ENCODE data around the gene PCDHA3. TPM values are rescaled to one million over a fixed set of nuclear protein-coding genes. Genes with fewer than 3 reads are reported as not detected.
"Not testable (repeated sequence)": the region's sequence is repeated elsewhere in the genome, so short reads cannot be mapped to it uniquely, and the experiment has no call there.

The PCDHA3 gene
- total and polyA plus RNA-seq, 2 experiments from 2014 or later, result 0.12 to 1.1 TPM

GRCh38 chr5:140849831-140850634, 49.2 kb downstream of the PCDHA3 start:
- not testable (repeated sequence) for H3K9me3 ChIP-seq (ENCODE audit: low read depth); H3K27ac ChIP-seq; H3K4me2 ChIP-seq; H3K27me3 ChIP-seq; H4K20me1 ChIP-seq (ENCODE audit: insufficient read depth, poor library complexity, severe bottlenecking); H3K9me2 ChIP-seq (replicated peaks; ENCODE audit: insufficient read depth); H3K79me2 ChIP-seq; H2AFZ ChIP-seq; DNase-seq (ENCODE audit: low spot score); H3K36me3 ChIP-seq (replicated peaks; ENCODE audit: insufficient read depth, low read depth); H3K4me3 ChIP-seq; H3K4me1 ChIP-seq (ENCODE audit: insufficient read depth)
- WGBS (ENCODE audit: low lambda C conversion rate, missing lambda C conversion rate), result over 99% methylated on average over 95 of the region's 101 CpGs

Other genes starting within 250 kb of the PCDHA3 start
- gene SRA1, start 243.6 kb upstream of the PCDHA3 start, total RNA-seq, result 24.4 and 26.5 TPM in 2 replicates
- 66.4 and 66.6 TPM in 2 replicates for gene SRA1, start 243.6 kb upstream of the PCDHA3 start, polyA plus RNA-seq
- gene APBB3, start 236.5 kb upstream of the PCDHA3 start, total RNA-seq, result 19.5 and 21.0 TPM in 2 replicates
- gene APBB3, start 236.5 kb upstream of the PCDHA3 start, polyA plus RNA-seq, result 41.5 and 51.5 TPM in 2 replicates
- 29.2 and 34.1 TPM in 2 replicates for gene SLC35A4, start 236.2 kb upstream of the PCDHA3 start, total RNA-seq
- gene SLC35A4, start 236.2 kb upstream of the PCDHA3 start, polyA plus RNA-seq, result 70.4 and 81.0 TPM in 2 replicates
- gene CD14, start 167.9 kb upstream of the PCDHA3 start, total RNA-seq, result 0.84 and 2.3 TPM in 2 replicates
- 0.45 and 1.9 TPM in 2 replicates for gene CD14, start 167.9 kb upstream of the PCDHA3 start, polyA plus RNA-seq
- gene TMCO6, start 161.6 kb upstream of the PCDHA3 start, total RNA-seq, result 10.0 and 25.8 TPM in 2 replicates
- gene TMCO6, start 161.6 kb upstream of the PCDHA3 start, polyA plus RNA-seq, result 9.3 and 13.1 TPM in 2 replicates
- gene NDUFA2, start 153.4 kb upstream of the PCDHA3 start, total RNA-seq, result 82.7 and 82.9 TPM in 2 replicates
- 161 and 182 TPM in 2 replicates for gene NDUFA2, start 153.4 kb upstream of the PCDHA3 start, polyA plus RNA-seq
- 68.7 and 72.2 TPM in 2 replicates for gene IK, start 153.2 kb upstream of the PCDHA3 start, total RNA-seq
- gene IK, start 153.2 kb upstream of the PCDHA3 start, polyA plus RNA-seq, result 75.0 and 83.2 TPM in 2 replicates
- 21.2 and 21.4 TPM in 2 replicates for gene WDR55, start 136.2 kb upstream of the PCDHA3 start, total RNA-seq
- gene WDR55, start 136.2 kb upstream of the PCDHA3 start, polyA plus RNA-seq, result 23.0 and 25.6 TPM in 2 replicates
- gene DND1, start 127.5 kb upstream of the PCDHA3 start, total RNA-seq, result 0.36 and 1.3 TPM in 2 replicates
- gene DND1, start 127.5 kb upstream of the PCDHA3 start, polyA plus RNA-seq, result 0.52 and 0.85 TPM in 2 replicates
- 40.0 and 41.1 TPM in 2 replicates for gene HARS1, start 109.7 kb upstream of the PCDHA3 start, total RNA-seq
- gene HARS1, start 109.7 kb upstream of the PCDHA3 start, polyA plus RNA-seq, result 56.6 and 58.8 TPM in 2 replicates
- 22.8 and 26.9 TPM in 2 replicates for gene HARS2, start 109.6 kb upstream of the PCDHA3 start, total RNA-seq
- gene HARS2, start 109.6 kb upstream of the PCDHA3 start, polyA plus RNA-seq, result 28.6 and 32.3 TPM in 2 replicates
- 37.7 and 40.9 TPM in 2 replicates for gene ZMAT2, start 100.6 kb upstream of the PCDHA3 start, total RNA-seq
- 29.5 and 47.6 TPM in 2 replicates for gene ZMAT2, start 100.6 kb upstream of the PCDHA3 start, polyA plus RNA-seq
- gene PCDHA1, start 14.9 kb upstream of the PCDHA3 start, total RNA-seq, result 0.04 TPM in 1 of 2 replicates, not detected in the other
- not detected in 2 replicates for gene PCDHA1, start 14.9 kb upstream of the PCDHA3 start, polyA plus RNA-seq
- 2.3 and 3.9 TPM in 2 replicates for gene PCDHA2, start 6.2 kb upstream of the PCDHA3 start, total RNA-seq
- 2.0 and 2.6 TPM in 2 replicates for gene PCDHA2, start 6.2 kb upstream of the PCDHA3 start, polyA plus RNA-seq
- 25.2 and 30.0 TPM in 2 replicates for gene PCDHA4, start 6.0 kb downstream of the PCDHA3 start, total RNA-seq
- gene PCDHA4, start 6.0 kb downstream of the PCDHA3 start, polyA plus RNA-seq, result 9.1 and 12.3 TPM in 2 replicates
- 2.2 and 2.5 TPM in 2 replicates for gene PCDHA5, start 20.6 kb downstream of the PCDHA3 start, total RNA-seq
- gene PCDHA5, start 20.6 kb downstream of the PCDHA3 start, polyA plus RNA-seq, result 0.15 and 0.45 TPM in 2 replicates
- gene PCDHA6, start 26.9 kb downstream of the PCDHA3 start, total RNA-seq, result 3.2 and 3.4 TPM in 2 replicates
- 0.27 and 0.38 TPM in 2 replicates for gene PCDHA6, start 26.9 kb downstream of the PCDHA3 start, polyA plus RNA-seq
- gene PCDHA7, start 33.2 kb downstream of the PCDHA3 start, total RNA-seq, result 1.7 and 3.3 TPM in 2 replicates
- 0.11 and 0.95 TPM in 2 replicates for gene PCDHA7, start 33.2 kb downstream of the PCDHA3 start, polyA plus RNA-seq
- 1.6 and 1.9 TPM in 2 replicates for gene PCDHA8, start 40.1 kb downstream of the PCDHA3 start, total RNA-seq
- gene PCDHA8, start 40.1 kb downstream of the PCDHA3 start, polyA plus RNA-seq, result 0.13 and 0.44 TPM in 2 replicates
- gene PCDHA9, start 47.3 kb downstream of the PCDHA3 start, total RNA-seq, result 1.5 and 2.5 TPM in 2 replicates
- 0.57 and 0.90 TPM in 2 replicates for gene PCDHA9, start 47.3 kb downstream of the PCDHA3 start, polyA plus RNA-seq
- 9.7 and 13.8 TPM in 2 replicates for gene PCDHA10, start 54.8 kb downstream of the PCDHA3 start, total RNA-seq
- gene PCDHA10, start 54.8 kb downstream of the PCDHA3 start, polyA plus RNA-seq, result 7.4 and 7.7 TPM in 2 replicates
- 1.8 and 4.5 TPM in 2 replicates for gene PCDHA11, start 67.9 kb downstream of the PCDHA3 start, total RNA-seq
- gene PCDHA11, start 67.9 kb downstream of the PCDHA3 start, polyA plus RNA-seq, result 2.5 TPM in 2 replicates
- 18.7 TPM in 2 replicates for gene PCDHA12, start 74.3 kb downstream of the PCDHA3 start, total RNA-seq
- gene PCDHA12, start 74.3 kb downstream of the PCDHA3 start, polyA plus RNA-seq, result 7.2 and 7.8 TPM in 2 replicates
- gene PCDHA13, start 81.1 kb downstream of the PCDHA3 start, total RNA-seq, result 4.1 and 4.3 TPM in 2 replicates
- gene PCDHA13, start 81.1 kb downstream of the PCDHA3 start, polyA plus RNA-seq, result 0.27 and 1.2 TPM in 2 replicates
- 6.3 and 7.0 TPM in 2 replicates for gene PCDHAC1, start 125.2 kb downstream of the PCDHA3 start, total RNA-seq
- gene PCDHAC1, start 125.2 kb downstream of the PCDHA3 start, polyA plus RNA-seq, result 0.41 and 1.3 TPM in 2 replicates
- gene PCDHAC2, start 165.4 kb downstream of the PCDHA3 start, total RNA-seq, result 6.8 and 11.3 TPM in 2 replicates
- 5.4 and 6.4 TPM in 2 replicates for gene PCDHAC2, start 165.4 kb downstream of the PCDHA3 start, polyA plus RNA-seq

Measured in hepatocyte (in vitro differentiated cells).